HCT116 (cell line): ENCODE data around the gene HAUS8. TPM values are rescaled to one million over a fixed set of nuclear protein-coding genes. Genes with fewer than 3 reads are reported as not detected.

Source experiments
- ATAC-seq: fragments of 200-7000 bp; cut with Tn5 transposase; 2 replicates; pipeline ENCODE4 v1.9.1; 2020; ENCODE audit warnings: mild to moderate bottlenecking, moderate library complexity
- BruUV-seq: library from RNA; stranded (reverse); fragments of 400-500 nt; replicated peaks from 2 replicates; lab custom pipeline; 2021; lab: Mats Ljungman, UMichigan
- CTCF ChIA-PET: fragments of 300-600 bp; sonication (Branson Sonifier 250); formaldehyde crosslinking; loops from one replicate; lab custom pipeline; 2021; ENCODE audit warnings: antibody characterized with exemption; lab: Charles Lee
- POLR2A ChIA-PET: fragments of 300-600, 350-600 bp; sonication (Branson Sonifier 250); formaldehyde crosslinking; loops from one replicate; lab custom pipeline; 2021; ENCODE audit warnings: antibody characterized with exemption; lab: Charles Lee
- RAD21 ChIA-PET, 2 experiments: fragments of 300-600 bp; sonication (Branson Sonifier 250); formaldehyde crosslinking; loops; one replicate each; lab custom pipeline; 2023; ENCODE audit warnings: low total read pairs in 2 of 2; ENCODE audit not compliant: uncharacterized antibody in 2 of 2, unreplicated experiment in 2 of 2, low non-redundant PET in 1 of 2; lab: Charles Lee
- DNase-seq: peaks from one replicate; pipeline ENCODE4 v3.0.0-alpha.2; 2010; ENCODE audit warnings: low read depth, low spot score
- H2AFZ ChIP-seq: fragments of 200-600 bp; shearing (Covaris generic), sonication (generic); 2 replicates; pipeline ENCODE4 v1.6.1; 2017; ENCODE audit warnings: low read depth, mixed run types, mixed read lengths, antibody characterized with exemption, low read length; ENCODE audit not compliant: poor library complexity, severe bottlenecking
- H3K27ac ChIP-seq: 2 replicates; pipeline ENCODE4 v1.5.1; 2012; ENCODE audit warnings: low read depth, low read length
- H3K27me3 ChIP-seq: fragments of 200-600 bp; sonication (generic); 2 replicates; pipeline ENCODE4 v1.6.1; 2016; ENCODE audit warnings: mixed run types, low read length, mixed read lengths; ENCODE audit not compliant: insufficient read depth
- H3K36me3 ChIP-seq, 2 experiments: fragments of 200-500 bp in 1 of 2; fragments of 200-600 bp in 1 of 2; sonication (Bioruptor generic) in 1 of 2; sonication (generic) in 1 of 2; 2 replicates each; pipeline versions ENCODE4 v1.5.1 to v1.6.1; 2014 to 2016; ENCODE audit warnings: low read length in 2 of 2, inconsistent platforms in 1 of 2, mixed read lengths in 1 of 2, mixed run types in 1 of 2; ENCODE audit not compliant: insufficient read depth in 2 of 2, control insufficient read depth in 1 of 2
- H3K4me1 ChIP-seq, 2 experiments: fragments of 200-600 bp in 1 of 2; sonication (generic) in 1 of 2; 2 replicates each; pipeline versions ENCODE4 v1.5.1 to v1.6.1; 2012 to 2017; ENCODE audit warnings: low read length in 2 of 2, inconsistent platforms in 1 of 2, mild to moderate bottlenecking in 1 of 2, mixed read lengths in 1 of 2, mixed run types in 1 of 2, moderate library complexity in 1 of 2; ENCODE audit not compliant: insufficient read depth in 2 of 2, control insufficient read depth in 1 of 2
- H3K4me2 ChIP-seq: fragments of 200-600 bp; sonication (generic); 2 replicates; pipeline ENCODE4 v1.6.1; 2017; ENCODE audit warnings: mixed run types, low read length, mixed read lengths
- H3K4me3 ChIP-seq, 2 experiments: fragments of 200-600 bp in 1 of 2; sonication (generic) in 1 of 2; replicated peaks in 1 of 2; 2 replicates each; pipeline ENCODE4 v1.5.1; 2011 to 2016; ENCODE audit warnings: low read length in 2 of 2, control low read depth in 1 of 2, low read depth in 1 of 2, mild to moderate bottlenecking in 1 of 2, mixed read lengths in 1 of 2, mixed run types in 1 of 2
- H3K79me2 ChIP-seq: fragments of 200-600 bp; sonication (generic); 2 replicates; pipeline ENCODE4 v1.6.1; 2017; ENCODE audit warnings: mild to moderate bottlenecking, mixed run types, low read length, moderate library complexity, mixed read lengths; ENCODE audit not compliant: insufficient read depth
- H3K9ac ChIP-seq: fragments of 200-600 bp; sonication (generic); 2 replicates; pipeline ENCODE4 v1.6.1; 2016; ENCODE audit warnings: low read length, mixed read lengths
- H3K9me2 ChIP-seq: fragments of 200-600 bp; sonication (generic), shearing (Covaris generic); 2 replicates; pipeline ENCODE4 v1.6.1; 2017; ENCODE audit warnings: mixed run types, mild to moderate bottlenecking, moderate library complexity; ENCODE audit not compliant: insufficient read depth
- H3K9me3 ChIP-seq, 2 experiments: fragments of 200-500 bp in 1 of 2; fragments of 200-600 bp in 1 of 2; sonication (Bioruptor generic) in 1 of 2; sonication (generic) in 1 of 2; 2 replicates each; pipeline ENCODE4 v1.6.1; 2014 to 2017; ENCODE audit warnings: low read length in 2 of 2, mixed read lengths in 2 of 2, inconsistent platforms in 1 of 2, low read depth in 1 of 2, mild to moderate bottlenecking in 1 of 2, mixed run types in 1 of 2, moderate library complexity in 1 of 2; ENCODE audit not compliant: control insufficient read depth in 1 of 2, insufficient read depth in 1 of 2
- H4K20me1 ChIP-seq: fragments of 200-600 bp; sonication (generic), shearing (Covaris generic); 2 replicates; pipeline ENCODE4 v1.6.1; 2017; ENCODE audit warnings: mixed run types, mild to moderate bottlenecking, moderate library complexity; ENCODE audit not compliant: insufficient read depth
- ELF1 ChIP-seq: IDR thresholded peaks from 2 replicates; pipeline ENCODE4 v1.6.1; 2012; ENCODE audit warnings: low read depth, borderline replicate concordance
- EZH2 ChIP-seq: fragments of 200-600 bp; sonication (generic); IDR thresholded peaks from 2 replicates; pipeline ENCODE4 v1.6.1; 2017; ENCODE audit warnings: antibody characterized with exemption, mixed run types
- EZH2phosphoT487 ChIP-seq: fragments of 200-600 bp; IDR thresholded peaks from 2 replicates; pipeline ENCODE4 v1.6.1; 2018; ENCODE audit warnings: antibody characterized with exemption, borderline replicate concordance
- POLR2AphosphoS5 ChIP-seq: IDR thresholded peaks from 2 replicates; pipeline ENCODE4 v1.6.1; 2011; ENCODE audit warnings: mild to moderate bottlenecking, low read depth, low read length, moderate library complexity
- REST ChIP-seq: IDR thresholded peaks from 2 replicates; pipeline ENCODE4 v1.6.1; 2012; ENCODE audit warnings: low read depth
- SIN3A ChIP-seq: IDR thresholded peaks from 2 replicates; pipeline ENCODE4 v1.6.1; 2012; ENCODE audit warnings: low read depth
- SP1 ChIP-seq: IDR thresholded peaks from 2 replicates; pipeline ENCODE4 v1.6.1; 2012; ENCODE audit warnings: low read depth
- SRF ChIP-seq: IDR thresholded peaks from 2 replicates; pipeline ENCODE4 v1.6.1; 2012; ENCODE audit warnings: low read depth
- TCF7L2 ChIP-seq: IDR thresholded peaks from 2 replicates; pipeline ENCODE4 v1.7.0; 2011; ENCODE audit warnings: borderline replicate concordance, inconsistent platforms; ENCODE audit not compliant: insufficient read depth, insufficient read length; ENCODE audit errors: extremely low read depth
- YY1 ChIP-seq: IDR thresholded peaks from 2 replicates; pipeline ENCODE4 v1.6.1; 2011; ENCODE audit warnings: low read length, low read depth, moderate library complexity, mild to moderate bottlenecking; ENCODE audit not compliant: insufficient replicate concordance; ENCODE audit errors: extremely low read depth
- intact Hi-C: fragments of 100-400 bp; cut with micrococcal nuclease; formaldehyde crosslinking; loops from 2 replicates; pipeline ENCODE4 v1.10.0; 2022
- total RNA-seq: library from RNA; stranded (reverse); gene quantifications from one replicate; pipeline ENCODE4 v1.2.1, GENCODE V29; 2021; ENCODE audit not compliant: unreplicated experiment
- TF ChIP-seq, protein P1 (sequence below), 3 experiments: fragments of 200-600 bp in 1 of 3; sonication (generic) in 1 of 3; IDR thresholded peaks in 2 of 3; conservative IDR thresholded peaks in 1 of 3; 2 replicates each; pipeline ENCODE4 v1.5.1; 2012 to 2017; ENCODE audit warnings: low read depth in 2 of 3, low read length in 2 of 3, antibody characterized with exemption in 1 of 3, borderline replicate concordance in 1 of 3, control low read depth in 1 of 3, mild to moderate bottlenecking in 1 of 3, mixed read lengths in 1 of 3, mixed run types in 1 of 3, moderate library complexity in 1 of 3; ENCODE audit not compliant: insufficient read depth in 1 of 3

HAUS8 gene
- total RNA-seq, 1 experiment from 2014 or later, result 23.6 TPM

GRCh38 chr19:17069193-17069592, 6.1 kb downstream of the HAUS8 start:
- intact Hi-C loops, result no loop called here
- no peak for DNase-seq
- H4K20me1 ChIP-seq, result no peaks in the 10 kb centered on the region
- H3K27ac ChIP-seq, result no peak overlapping the region
- ATAC-seq, result no peak
- no TSS peak for BruUV-seq
- H3K4me1 ChIP-seq, result peaks cover 3 to 6% of the 10 kb centered on the region in 2 experiments; a peak in 3 of 4 replicates
- no peaks in the 10 kb centered on the region for H3K9me3 ChIP-seq
- H2AFZ ChIP-seq, result no peak overlapping the region
- ChIA-PET RAD21 (no interaction called here), CTCF (interaction anchor here (1.1 kb wide), 1 partner anchor 213 kb away, joined by 4 read pairs; no protein-coding TSS in a partner anchor), POLR2A (no interaction called here)
- H3K9me2 ChIP-seq, result no peaks in the 10 kb centered on the region
- TF ChIP-seq SP1, result no peak
- TF ChIP-seq, protein P1, sequence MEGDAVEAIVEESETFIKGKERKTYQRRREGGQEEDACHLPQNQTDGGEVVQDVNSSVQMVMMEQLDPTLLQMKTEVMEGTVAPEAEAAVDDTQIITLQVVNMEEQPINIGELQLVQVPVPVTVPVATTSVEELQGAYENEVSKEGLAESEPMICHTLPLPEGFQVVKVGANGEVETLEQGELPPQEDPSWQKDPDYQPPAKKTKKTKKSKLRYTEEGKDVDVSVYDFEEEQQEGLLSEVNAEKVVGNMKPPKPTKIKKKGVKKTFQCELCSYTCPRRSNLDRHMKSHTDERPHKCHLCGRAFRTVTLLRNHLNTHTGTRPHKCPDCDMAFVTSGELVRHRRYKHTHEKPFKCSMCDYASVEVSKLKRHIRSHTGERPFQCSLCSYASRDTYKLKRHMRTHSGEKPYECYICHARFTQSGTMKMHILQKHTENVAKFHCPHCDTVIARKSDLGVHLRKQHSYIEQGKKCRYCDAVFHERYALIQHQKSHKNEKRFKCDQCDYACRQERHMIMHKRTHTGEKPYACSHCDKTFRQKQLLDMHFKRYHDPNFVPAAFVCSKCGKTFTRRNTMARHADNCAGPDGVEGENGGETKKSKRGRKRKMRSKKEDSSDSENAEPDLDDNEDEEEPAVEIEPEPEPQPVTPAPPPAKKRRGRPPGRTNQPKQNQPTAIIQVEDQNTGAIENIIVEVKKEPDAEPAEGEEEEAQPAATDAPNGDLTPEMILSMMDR (IDR thresholded peaks at IDR 0.05 in 2 of 3, conservative IDR thresholded peaks at IDR 0.05 in 1 of 3; ENCODE audit: borderline replicate concordance in 1 of 3, insufficient read depth in 1 of 3, low read depth in 2 of 3, low read length in 2 of 3), result no peak
- TF ChIP-seq REST, result no peak
- no peak for TF ChIP-seq EZH2phosphoT487
- TF ChIP-seq SRF, result no peak
- no peak for TF ChIP-seq POLR2AphosphoS5
- TF ChIP-seq SIN3A, result no peak
- TF ChIP-seq TCF7L2, result no peak
- no peak for TF ChIP-seq ELF1
- no peak for TF ChIP-seq YY1
- TF ChIP-seq EZH2, result no peak
- no peak overlapping the region for H3K4me3 ChIP-seq
- no peak overlapping the region for H3K4me2 ChIP-seq
- peaks cover 4 to 20% of the 10 kb centered on the region in 2 experiments; a peak in 2 of 4 replicates for H3K36me3 ChIP-seq
- H3K27me3 ChIP-seq, result no peaks in the 10 kb centered on the region
- H3K79me2 ChIP-seq, result peaks cover 47% of the 10 kb centered on the region
- no peak overlapping the region for H3K9ac ChIP-seq
